ENCODE data around the gene BAZ2B.

DNA sequence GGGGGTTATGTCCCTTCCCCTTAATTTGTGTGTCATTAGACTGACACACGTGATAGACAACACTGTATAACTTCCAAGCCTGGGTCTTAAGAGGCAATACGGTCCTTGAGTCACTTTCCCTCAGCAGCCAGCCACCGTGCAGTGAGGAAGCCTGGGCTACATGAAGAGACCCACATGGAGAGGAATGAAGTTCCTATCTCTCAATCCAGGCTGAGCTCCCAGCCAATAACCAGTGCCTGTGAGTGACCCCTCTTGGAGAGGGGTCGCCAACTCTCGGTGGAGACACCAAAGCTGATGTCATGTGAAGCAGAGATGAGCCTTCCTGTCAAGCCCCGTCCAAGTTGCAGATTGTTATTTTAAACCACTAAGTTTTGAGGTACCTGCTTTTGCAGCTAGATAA lies 324.2 kb downstream of the BAZ2B start:
- TF ChIP-seq POLR2A (conservative IDR thresholded peaks at IDR 0.05) (no peak), HDGF (IDR thresholded peaks at IDR 0.05) (no peak)

All from K562 (cell line).